HG02885 (cell line): ENCODE data around the gene KMT2E.
"Not testable (repeated sequence)": the region's sequence is repeated elsewhere in the genome, so short reads cannot be mapped to it uniquely, and the experiment has no call there.

Source experiments
- ATAC-seq: cut with Tn5 transposase; IDR thresholded peaks from one replicate; pipeline ENCODE4 v1.9.1; 2021; ENCODE audit warnings: mild to moderate bottlenecking; ENCODE audit not compliant: unreplicated experiment, poor library complexity

KMT2E gene

GRCh38 chr7:105005006-105005405 is 9.0 kb upstream of the KMT2E start:
- not testable (repeated sequence) for ATAC-seq

DNA sequence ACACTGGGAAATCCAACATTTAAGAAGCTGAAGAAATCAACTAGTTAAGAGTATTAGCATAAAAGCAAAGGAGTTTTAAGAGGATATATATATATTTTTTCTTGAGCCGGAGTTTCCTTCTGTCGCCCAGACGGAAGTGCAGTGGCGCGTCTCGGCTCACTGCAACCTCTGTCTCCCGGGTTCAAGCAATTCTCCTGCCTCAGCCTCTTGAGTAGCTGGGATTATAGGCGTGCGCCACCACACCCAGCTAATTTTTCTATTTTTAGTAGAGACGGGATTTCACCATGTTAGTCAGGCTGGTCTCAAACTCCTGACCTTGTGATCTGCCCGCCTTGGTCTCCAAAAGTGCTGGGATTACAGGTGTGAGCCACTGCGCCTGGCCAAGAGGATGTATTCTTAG is 8.5 kb upstream of the KMT2E start:
- not testable (repeated sequence) for ATAC-seq

GRCh38 chr7:105006367-105007136 is 7.5 kb upstream of the KMT2E start:
- ATAC-seq = no peak

GRCh38 chr7:105007298-105007697 is 6.7 kb upstream of the KMT2E start:
- no peak for ATAC-seq

DNA sequence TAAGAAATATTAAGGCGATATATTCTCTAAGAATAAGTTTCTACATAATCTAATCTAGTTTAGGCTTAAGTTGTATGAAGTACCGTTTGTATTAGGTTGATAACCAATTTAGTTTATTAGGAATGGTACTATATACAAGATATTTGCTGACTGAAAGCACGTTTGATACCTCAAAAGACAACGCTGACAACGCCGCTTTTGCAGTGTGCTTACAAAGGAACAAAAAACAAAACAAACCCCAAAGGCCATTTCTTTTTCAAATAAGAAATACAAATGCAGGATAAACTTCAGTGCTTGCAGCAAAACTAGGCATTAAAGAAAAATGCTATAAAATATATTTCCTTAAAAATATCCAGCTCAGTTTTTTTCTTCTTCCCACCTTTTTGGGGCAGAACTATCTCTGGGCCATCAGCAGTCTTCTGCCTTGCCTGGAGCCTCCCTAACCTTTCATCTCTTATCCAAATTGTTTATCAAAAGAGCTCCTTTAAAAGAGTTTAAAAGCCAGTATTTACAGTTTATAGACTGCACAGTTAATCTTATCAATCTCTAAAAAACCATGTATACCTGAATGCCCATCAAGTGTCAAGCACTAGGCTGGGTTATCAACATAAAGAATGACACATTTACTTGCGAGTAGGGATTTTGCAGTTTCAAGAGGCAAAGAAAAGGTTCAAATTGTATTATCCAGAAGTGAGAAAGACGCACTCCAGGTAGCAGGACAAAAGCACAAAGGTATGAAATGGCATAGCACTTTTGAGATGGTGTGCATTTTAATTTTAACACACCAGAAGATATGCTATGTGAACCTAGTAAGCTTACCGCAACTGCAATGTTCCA is 4.1 kb upstream of the KMT2E start:
- ATAC-seq = no peak

DNA sequence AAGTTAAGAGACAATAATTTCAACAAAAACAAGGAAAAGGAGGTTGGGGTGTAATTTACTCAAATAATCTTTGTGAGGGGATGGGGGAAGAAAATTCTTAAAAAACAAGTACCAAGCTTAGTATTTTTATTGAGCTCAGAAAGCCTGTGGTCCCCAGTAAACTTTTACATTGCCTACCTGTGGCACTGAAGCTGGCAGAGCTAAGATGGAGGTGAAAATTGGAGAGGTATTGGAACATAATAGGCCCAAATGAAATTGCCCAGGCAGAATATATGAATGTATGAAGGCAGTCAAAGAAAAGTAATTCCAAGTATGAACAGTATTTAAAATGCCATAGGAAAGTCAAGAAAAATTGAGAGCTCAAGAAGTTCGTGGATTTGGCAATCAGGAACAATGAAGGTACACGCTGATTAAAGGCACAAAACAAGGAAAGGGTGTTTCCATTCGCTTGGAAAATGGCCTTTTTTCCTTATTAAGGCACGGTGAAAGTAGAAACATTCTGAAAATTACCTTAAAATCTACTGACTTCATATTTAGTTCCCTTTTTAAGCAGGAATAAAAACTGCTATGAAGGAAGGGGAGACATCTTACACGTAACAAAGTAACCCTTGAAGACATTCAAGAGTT is 3.4 kb upstream of the KMT2E start:
- no peak for ATAC-seq

DNA sequence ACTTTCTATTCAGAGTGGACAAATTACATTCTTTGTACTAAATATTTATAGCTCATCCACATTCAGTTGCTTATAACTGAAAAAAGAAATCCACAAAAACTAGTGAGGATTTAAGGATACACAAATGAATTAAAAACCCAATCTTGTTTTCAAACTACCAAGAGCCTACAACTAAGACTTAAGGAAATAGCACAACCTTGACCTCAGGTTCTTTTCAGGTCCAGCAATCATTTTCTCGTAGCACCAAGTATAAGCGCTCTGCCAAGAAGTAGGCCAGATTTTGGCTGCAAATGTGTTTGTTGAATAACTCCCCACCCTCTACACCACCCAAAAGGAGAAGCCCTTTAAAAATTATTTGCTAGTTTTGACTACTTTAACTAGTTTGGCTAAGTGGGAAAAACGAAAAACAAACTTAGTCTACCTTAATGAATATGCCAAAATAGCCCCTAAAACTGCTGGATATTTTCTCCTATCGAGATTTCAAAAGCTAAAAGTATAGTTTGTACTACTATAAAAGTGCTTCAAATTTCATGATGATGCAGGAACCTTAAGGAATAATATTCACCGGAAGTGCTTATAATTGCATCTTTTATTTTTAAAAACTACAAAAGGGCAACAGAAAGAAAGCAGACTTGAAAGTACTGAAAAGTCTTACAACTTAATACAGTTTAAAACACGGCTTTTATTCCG is 2.7 kb upstream of the KMT2E start:
- ATAC-seq = no peak

DNA sequence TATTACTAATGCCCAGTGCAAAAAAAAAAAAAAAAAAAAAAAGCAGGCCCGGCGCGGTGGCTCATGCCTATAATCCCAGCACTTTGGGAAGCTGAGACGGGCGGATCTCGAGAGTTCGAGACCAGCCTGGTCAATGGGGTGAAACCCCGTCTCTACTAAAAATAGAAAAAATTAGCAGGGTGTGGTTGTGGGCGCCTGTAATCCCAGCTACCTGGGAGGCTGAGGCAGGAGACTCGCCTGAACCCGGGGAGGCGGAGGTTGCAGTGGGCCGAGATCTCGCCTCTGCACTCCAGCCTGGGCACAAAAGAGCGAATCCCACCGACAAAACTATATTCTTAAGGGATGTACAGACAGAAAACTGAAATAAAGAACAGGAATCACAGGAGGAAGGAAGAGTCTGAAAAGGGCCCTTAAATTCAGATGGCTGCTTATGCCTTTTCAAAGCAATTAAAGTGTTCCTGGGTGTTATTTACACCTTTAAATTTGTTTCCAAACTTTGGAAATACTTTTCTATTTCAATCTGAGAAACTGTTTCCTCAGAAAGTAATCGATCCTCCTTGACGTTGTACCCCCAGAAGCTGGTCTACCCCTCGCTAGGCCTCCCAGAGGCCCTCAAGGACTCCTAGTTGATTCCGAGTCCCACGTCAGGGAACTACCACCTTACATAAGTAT is 2.0 kb upstream of the KMT2E start:
- no peak for ATAC-seq

GRCh38 chr7:105012503-105013220 is 1.3 kb upstream of the KMT2E start:
- ATAC-seq = peak; percentile 74

DNA sequence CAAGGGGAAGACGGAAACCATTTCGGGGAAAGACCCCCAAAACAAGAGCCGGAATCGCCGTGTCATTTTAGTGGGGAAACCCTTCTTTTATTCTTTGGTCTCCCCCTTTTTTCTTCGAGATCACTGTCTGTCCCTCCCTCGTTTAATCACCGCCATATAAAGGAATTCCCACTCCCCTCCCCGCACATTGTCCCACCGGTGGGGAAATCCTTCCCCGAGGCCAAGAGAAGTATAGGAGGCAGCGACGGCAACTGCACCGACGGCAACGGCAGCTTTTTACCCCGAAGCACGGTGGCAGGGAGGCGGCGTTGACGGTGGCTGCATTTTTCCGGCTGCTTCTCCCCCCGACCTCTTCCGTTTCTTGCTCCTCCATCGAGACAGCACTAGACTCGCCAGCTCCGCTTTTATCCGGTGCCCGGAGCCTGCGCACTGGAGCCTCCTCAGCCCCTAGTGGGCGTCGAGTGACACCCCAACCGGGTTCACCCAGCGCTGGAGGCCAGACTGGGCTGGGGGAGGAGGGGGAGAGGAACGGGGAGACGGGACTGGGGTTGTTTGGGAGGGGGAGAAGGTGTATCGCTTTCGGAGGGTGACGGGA is 687 bp upstream of the KMT2E start:
- ATAC-seq = peak; percentile 40

DNA sequence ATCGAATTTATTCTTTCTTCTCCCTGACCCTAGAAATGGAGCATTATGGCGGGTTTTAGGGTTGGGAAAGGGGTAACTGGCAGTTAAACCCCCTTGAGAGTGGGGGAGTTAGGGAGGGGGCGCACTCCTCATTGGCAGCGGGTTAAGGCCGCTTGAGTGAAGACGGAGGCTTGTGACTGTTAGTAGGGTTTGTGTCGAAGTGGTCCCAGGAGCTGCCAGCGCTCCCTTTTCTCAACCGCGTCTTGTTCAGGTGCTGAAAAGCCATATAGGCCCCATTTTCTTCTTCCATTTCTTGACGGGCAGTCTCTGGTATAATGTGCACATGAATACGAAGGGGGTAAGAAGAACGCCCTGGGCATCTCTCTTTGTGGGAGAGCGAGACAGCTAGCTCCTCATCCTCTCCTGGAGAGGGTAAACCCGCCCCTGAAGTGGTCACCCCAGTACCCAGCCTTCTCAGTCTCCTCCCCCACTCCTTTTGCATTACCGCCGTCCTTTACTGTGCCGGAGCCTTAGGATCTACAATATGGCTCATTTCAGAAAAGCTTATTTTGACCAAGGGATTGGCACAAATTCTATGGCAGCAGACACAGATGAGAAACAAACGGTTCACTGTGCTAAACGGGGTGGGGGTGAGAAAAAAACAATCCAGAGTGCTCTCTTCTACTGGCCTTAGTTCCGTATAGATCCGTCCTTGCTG is 836 bp downstream of the KMT2E start:
- ATAC-seq = no peak

DNA sequence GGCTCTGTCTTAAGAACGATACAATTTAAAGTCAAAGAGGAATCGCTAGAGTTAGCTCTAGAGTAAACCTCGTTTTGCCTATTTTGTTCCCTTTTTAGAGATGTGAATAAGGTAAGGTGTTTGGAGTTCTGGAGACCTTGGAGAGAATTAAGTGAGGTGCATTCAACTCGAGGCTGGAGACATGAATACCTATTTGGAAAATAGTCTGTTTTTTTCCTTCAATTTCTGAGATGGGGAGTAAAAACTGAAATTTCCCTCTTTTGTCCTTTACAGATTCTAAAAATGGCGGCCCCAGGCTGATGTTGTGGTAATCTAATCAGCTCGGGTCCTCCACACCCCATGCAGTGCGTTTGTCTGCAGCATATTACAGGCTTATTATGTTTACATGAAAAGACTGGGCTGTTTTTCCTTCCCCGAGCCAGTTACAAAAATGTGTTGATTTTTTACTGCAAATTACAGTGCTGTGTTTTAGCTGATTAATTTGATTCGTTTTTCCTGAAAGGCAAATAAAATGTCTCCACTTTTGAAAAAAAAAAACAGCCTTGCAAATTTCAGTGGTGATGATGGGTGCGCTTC is 1.5 kb downstream of the KMT2E start:
- ATAC-seq = no peak

DNA sequence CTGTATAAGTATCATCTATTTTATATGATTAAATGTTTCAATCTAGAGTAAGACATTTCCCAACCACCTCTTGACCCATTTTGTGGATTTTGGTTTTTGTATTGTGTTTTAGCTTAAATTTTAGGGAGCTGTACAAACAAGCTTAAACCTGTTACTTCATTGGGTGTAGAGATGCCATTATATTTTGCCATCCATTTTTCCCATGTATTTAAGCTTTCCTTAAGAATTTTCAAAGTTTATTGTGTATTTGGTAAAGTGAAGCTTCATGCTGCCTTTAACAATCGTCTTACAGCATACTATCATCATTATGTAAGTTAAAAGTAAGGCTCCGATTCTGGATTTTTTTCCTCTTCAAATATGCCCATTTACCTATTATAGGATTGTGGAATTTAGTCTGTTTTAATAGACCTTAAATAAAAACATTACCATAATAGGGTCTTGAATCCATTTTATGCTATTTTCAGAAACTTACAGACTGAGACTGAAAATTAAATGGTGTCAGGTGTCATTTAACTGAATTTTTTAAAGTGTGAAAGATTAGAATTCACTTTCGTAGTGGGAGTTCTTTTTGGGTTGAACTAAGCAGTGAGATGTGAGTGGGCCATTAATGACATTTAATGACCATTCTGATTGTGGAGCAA is 2.2 kb downstream of the KMT2E start:
- no peak for ATAC-seq

DNA sequence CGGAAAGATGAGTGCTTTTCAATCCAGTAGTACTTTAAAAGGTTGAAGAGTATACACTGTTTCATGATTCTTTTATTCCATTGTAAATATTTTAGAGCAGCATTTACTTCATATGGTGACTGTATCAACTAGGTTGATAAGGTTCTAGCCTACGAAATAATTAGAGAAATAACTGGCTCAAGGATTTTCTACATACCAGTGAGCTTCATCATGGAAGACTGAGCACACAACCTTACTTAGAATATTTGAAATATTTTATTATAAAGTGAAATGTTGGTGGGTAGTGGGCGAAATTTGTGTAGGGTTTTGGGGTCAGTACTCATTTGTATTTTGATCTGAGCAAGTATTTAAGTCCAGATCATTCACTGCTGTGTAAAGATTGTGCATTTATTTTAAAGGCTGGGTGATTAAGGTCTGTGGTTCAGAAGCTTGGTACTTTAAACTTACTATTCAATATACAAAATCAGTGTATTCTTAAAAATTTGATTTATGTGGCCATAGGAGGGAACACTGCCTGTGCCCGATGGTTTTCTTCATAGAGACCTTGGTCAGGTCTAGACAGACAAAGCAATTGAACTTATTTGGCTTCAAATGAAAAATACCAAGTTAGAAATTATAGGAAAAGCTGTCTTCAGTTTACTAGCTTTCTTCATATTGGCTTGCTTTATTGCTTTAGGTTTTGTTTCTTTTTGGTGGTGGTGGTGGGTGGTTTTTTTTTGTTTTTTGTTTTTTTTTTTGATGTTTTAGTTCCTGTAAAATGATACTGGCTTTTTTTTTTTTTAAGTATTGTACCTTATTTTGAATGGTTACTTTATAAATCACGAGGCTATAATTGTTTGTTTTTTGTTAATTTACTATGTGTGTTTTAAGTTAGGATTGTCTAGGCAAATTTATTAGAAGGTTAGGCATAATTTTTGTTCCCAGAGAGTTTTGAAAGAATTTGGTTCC is 3.0 kb downstream of the KMT2E start:
- ATAC-seq = no peak

DNA sequence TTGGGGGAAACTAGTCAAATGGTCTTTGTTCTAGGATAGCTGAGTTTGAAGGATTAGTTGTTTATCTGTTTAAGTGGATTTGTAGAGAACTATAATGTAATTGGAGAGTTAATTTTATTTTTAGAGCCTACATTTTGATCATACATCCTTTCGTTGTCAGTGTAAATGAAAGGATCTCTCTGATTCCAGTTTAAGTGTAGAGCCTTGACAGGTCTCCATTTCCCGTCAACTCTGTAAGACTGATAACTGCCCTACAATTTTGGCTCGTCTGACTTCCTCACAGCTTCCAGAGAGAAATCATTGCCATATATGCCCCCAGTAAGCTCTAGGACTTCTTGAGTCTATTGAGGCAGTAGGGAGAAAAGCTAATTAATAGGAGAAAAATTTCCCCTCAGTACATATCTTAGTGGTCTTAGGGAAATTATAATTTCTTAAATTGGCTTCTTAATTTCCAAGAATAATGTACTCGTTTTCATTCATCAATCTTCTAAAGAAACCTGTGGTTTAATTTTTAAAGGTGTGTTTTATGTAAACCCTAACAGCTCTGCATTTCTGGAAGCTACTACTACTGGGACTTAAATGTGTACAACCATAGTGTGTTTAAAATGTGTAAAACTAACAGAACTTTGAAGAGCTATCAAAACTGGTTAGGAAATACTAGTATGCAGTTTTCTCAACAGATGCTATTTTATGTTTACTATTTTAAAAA is 3.8 kb downstream of the KMT2E start:
- no peak for ATAC-seq

DNA sequence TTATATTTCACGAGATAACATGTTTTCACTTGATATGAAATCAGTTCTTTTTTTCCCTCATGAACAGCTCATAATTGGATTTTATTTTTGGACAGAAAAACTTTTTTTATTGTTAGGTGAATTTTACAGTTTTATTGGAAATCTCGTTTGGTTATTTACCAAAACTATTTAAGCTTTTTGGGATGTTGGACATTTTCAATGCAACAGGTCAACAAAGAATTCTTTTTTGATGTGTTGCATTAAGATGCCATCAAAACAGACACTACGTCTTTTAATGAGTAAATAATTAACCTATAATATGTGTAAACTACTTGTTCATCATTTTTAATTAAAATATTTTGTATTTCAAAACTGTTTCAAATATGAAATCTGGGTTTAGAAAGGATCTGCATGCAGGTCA is 5.3 kb downstream of the KMT2E start:
- no peak for ATAC-seq
